GM18861 (cell line): Measurements from ENCODE around the gene ITPRIP.

Experiments
- ATAC-seq: cut with Tn5 transposase; IDR thresholded peaks from one replicate; pipeline ENCODE4 v1.9.1; 2021; ENCODE audit not compliant: unreplicated experiment

The ITPRIP gene

DNA sequence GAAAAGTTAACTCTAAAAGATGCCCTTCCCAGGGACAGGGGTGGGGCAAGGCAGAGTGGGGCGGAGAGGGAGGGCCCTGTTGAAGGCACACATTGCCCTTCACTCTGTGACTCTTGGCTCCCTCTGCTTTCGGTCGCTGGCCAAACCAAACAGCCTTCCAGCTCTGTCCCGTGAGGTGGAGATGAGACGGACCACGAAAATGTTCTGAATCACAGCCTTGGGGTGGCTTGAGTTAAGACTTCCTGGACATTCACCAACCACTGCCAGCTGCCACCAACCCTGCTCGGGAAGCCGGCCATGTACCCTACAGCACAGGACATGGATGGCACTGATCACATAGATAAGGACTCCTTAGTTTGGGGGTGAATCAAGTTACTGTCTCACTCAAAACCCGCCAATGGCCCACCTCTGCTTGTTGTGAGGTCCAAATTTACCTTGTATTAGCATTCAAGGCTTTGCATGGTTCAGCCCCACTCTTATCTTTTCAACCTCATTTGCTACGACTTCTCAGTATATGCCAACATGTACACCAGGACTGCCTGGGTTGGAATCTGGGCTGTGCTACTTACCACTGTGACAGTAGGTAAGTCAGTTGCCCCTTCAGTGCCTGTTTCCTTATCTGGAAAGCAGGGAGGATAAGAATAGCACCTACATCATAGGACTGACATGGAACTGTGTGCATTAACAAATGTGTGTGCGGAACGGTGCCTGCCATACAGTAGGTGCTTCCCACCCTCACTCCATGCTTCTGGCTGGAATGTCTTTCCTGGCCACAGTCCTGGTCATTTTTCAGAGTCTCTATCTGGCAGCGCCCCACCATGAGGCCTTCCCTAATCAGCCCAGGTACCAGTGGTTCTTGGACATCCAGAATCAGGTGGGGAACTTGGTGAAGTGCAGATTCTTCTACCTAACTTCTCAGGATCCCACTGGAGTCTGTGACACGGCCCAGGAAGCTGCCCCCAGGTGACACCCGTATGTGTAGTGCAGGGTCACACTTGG lies 28.0 kb downstream of the ITPRIP start:
- no peak for ATAC-seq

DNA sequence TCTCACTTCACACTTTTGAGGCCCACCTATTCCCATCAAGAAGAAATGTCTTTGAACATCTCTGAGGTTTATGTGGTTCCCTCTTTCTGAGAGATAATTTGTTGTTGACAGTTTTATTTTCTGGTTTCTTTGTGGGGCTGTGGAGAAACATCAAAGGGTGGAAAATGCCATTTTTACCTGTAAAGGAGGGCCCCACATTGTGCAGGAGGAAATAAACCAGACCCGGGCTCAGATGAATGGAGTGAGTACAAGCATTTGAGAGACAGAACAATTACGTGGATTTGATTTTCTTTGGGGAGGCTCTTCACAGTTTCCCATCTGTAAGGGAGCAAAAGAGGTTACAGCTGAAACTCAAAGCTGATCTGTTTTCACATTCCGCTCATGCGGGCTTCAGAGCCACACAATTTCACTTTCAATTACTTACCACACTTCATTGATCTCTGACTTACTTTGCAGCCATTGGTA lies 29.8 kb downstream of the ITPRIP start:
- peak; percentile 81 for ATAC-seq

DNA sequence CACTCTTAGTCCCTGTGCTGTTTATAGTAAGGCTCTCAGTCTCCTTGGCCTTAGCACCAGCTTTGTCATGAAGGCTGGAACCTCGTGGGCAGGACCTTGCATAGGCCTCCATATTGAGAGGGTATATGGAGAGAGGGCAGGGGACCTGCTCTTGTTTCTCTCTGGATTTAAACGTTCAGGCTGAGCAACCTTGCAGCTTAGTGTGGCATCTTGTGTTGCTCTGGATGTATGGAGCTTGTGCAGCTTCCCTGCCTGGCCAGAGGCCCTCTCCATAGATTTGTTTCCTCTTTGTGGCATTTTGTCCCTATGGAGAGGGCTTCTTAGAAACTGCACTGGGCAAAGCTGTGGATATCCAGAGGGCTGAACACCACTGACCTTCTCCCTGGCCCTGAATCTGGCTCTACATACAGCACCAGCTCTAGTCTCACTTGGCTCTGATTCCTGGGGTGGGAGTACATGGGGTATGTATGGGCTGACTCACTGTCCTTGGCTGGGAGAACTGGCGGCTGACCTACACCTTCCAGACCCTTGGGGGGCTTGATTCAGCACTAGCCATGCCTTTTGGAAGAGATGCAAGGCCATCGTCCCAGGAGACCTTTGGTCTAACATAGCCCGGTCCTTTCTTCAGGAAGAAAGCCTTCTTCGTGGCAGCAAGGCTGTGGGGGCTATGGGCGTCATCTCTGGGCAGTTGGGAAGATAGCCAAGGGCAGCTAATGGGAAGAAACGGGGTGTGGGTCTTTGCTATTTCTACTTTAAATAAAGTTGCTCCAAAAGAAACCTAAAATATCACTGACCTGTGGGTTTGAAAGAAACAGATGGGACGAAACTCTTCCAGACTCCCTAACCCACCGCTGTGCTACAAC lies 30.5 kb downstream of the ITPRIP start:
- ATAC-seq: no peak

DNA sequence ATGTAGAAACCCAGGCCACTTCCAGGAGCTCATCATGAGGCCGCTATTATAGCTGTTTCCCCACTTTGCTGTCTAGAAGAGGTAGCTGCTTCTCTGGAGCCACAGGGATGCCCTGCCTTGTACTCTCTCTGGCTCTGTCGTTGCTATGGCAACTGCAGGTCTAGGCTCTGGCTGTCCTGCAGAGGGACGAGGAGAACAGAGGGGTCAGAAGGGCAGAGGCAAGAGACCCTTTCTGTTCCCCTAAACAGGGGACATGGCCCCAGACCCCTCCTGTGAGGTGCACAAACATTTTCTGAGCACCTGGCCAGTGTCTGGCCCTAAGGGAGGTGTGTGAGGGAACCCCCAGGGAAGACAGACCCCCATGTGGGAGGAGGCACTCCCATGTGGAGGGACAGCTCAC lies 31.4 kb downstream of the ITPRIP start:
- no peak for ATAC-seq

DNA sequence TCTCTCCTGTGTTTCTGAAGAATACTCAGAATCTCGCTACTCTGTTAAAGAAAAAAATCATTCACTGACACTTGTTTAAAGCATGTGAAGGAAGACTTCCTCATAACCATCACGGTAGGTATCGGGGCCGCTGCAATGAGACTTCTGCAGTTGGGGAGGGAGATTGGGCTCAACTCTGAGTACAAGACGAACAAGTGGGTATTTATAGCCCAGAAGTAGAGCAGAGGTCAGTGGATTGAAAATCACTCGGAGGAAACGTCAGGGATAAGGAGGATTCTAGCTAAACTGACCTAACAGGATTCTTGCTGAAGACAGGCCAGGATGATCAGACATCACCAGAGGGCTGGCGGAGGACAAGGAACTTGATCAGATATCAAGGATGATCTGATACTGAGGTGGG lies 33.3 kb downstream of the ITPRIP start:
- no peak for ATAC-seq

DNA sequence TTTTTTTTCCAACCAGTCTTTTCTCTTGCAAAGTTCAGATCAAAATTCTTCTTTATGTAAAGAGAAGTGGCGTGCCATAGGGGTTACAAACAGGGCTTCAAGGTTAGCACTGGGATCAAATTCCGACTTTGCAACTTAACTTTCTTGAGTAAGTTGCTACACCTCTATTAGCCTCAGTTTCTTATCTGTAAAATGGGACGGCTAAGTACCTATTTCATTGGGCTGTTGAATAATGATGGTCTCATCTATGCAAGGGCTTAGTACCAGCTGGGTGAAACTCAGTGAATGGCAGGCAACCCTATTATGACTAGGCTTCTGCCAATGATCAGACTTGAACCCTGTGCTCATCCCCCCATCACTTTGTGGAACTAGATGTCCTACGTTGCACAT lies 33.9 kb downstream of the ITPRIP start:
- ATAC-seq: no peak

DNA sequence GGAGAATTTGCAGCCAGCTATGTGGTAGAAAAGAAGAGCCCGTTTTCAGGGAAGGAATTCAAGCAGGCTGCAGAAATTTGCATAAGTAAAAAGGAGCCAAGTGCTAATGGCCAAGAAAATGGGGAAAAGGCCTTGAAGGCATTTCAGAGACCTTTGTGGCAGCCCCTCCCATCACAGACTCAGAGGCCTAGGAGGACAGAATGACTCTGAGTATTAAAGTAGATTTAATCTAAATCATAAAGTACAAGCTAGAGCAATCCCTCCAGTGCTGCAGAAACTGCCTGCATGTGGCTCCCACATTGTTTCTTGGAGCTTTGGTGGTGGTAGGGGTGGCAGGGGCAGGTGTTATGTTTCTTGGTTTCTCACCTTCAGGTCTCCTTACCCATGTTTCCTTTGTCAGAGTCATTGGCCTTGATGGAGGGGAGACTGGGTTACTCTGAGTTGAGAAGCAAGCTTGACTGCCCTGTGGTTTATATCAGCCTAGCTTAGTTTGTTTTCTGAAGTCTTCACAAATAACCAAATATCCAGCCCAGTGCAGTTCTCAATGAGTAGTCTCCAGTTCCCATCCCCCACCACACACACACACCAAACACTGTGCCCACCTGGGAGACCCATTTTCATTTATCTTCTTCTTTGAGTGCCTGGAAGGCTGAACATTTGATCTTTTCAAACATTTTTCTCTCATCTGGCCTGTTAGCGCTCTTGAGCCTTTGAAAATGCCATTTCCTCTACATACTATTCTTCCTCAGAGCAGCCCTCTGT lies 34.5 kb downstream of the ITPRIP start:
- no peak for ATAC-seq

DNA sequence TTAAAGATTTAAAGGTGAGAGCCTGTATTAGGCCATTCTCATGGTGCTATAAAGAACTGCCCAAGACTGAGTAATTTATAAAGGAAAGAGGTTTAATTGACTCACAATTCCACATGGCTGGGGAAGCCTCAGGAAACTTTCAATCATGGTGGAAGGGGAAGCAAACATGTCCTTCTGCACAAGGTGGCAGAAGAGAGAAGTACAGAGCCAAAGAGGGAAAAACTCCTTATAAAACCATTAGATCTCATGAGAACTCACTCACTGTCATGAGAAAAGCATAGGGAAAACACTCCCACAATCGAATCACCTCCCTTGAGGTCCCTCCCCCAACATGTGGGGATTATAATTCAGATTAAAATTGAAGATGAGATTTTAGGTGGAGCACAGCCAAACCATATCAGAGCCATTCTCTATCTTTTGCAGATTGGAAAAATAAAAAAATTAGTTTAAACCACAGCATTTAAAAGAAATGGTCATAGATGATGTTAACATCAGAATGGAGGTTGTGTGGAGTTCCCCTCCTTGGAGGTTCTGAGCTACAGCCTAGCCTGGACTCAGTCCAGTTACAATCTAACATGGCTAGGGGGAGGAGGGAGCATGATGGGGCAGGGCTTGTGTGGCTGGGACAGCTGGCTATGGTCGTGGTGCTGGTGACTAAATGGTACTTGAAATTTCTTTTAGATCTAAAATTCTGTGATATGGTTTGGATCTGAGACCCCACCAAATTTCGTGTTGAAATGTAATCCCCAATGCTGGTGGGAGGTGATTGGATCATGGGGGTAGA lies 36.2 kb downstream of the ITPRIP start:
- no peak for ATAC-seq

DNA sequence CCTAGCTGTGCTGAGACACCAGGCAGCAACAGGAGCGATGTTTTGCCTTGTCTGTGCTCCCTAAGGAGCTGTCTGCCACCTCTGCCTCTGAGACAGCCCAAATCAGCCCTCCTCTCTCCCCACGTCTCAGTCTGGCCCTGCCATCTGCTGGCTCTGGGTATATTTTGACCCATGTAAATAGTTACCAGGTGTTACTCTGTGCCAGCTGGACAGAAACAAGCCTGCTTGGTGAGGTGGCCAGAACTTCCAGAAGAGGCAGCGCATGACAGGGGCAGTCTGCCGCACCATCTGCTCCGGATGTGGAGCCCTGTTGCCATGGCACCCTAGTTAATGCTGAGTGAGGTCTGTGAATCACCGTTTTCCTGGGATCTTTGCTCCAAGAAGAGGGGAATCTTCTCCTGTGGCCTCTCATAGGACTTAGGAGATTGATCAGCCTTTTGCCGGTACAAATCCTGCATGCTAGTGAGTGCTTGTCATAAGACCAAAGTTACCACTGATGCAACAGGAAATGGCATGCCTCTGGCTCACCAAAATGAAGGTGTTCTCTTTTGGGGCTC lies 37.5 kb downstream of the ITPRIP start:
- ATAC-seq: no peak

DNA sequence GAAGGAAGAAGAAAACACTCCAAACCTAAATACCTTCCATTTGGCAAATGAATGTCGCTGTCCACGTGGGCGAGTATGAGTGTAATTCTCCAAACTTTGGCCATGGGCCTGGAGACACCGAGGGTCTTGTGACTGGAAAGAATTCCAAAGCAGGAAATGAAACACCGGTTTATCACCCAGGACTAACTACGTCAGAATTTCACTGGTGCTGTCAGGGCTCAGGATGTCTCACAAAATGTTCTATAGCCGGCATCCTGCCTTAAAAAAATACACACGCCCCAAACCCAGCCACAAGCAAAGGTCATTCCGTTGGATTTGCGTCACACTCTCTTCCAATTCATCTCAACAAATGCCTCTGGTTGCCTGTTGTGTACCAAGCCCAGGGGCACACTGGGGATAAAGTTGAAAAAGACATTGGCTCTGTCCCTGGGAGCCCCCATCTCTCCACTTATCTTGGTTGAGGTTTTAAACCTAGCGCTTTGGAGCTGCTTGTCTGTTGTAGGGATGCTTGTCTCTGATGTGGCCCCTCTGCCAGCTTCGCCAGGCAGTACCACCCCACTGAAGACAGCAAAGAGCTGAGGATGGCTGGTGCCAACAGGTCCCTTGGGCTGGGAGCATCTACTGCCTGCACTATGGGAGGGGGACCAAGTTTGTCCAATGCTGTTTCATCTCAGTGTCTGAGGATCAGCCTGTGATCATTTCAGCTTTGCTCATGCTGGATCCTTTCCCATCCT lies 38.1 kb downstream of the ITPRIP start:
- no peak for ATAC-seq

DNA sequence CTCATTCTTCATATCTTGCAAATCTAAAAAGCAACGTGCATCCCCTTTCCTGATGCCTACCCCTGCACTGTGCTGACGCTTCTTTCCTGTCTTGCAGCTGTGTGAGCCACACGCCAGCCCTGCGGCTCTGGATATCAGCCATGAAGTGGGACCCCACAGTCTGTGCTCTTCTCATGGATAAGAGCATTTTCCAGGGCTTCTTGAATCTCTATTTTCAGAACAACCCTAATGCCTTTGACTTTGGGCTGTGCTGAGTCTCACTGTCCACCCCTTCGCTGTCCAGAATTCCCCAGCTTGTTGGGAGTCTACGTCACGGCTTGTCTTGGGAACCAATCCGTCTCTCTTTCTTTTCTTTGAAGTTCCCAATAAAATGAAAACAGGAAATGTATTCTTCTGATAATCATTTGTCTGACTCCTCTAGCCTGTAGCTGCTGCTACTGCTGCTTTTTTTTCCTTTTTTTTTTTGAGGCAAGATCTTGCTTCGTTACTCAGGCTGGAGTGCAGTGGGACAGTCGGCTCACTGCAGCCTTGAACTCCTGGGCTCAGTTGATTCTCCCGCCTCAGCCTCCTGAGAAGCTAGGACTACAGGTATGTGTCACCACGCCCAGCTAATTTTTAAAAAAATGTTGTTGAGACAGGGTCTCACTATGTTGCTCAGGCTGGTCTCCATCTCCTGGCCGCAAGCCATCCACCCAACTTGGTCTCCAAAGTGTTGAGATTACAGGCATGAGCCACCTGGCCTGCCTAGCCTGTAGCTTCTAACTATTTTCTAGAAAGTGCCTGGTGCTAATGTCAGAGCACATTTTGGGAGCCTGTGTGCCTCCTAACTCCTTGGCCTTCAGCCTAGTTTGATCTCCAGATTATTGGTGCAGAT lies 39.0 kb downstream of the ITPRIP start:
- ATAC-seq: no peak

DNA sequence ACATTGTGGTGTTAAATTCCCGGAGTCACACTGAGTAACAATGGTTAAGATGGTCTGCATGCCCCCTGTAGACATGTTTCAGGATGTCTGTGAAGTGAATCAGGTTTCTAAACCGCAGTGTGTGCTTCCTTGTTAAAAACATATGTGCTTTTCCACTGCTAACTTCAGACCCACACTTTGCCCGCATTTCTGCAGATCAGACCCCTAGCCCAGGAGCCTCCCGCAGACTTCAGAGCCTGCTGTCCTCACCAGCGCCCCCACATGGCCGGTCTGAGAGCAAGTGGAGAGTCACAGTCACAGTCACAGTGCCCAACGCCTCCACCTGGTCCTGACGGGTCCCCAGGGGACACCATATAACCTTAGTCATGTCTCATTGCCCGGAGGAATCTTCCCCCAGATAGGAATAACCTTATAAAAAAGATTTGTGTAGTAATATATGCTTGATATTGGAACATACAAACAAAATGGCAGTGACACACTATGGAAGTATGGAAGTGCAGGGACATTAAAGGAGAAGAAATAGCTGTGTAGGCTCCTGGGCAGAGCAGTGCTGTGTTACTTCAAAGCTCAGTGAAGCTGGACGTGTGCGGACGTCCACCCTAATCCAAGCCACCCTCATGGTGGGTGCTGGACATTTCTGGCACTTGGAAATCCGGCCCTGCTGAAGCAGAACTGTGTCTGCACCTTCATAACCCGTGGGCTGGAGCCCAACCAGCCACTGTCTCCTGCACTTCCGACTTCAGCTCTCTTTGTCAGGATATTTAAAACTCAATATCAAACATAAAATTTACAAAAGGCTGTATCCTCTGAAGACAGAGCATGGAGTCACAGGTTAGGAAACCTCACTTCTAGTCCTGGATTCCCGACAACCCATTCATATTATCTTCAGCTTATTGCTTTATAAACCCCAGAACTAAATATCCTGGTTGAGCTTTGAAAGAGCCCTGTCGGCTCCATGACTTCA lies 40.3 kb downstream of the ITPRIP start:
- no peak for ATAC-seq

DNA sequence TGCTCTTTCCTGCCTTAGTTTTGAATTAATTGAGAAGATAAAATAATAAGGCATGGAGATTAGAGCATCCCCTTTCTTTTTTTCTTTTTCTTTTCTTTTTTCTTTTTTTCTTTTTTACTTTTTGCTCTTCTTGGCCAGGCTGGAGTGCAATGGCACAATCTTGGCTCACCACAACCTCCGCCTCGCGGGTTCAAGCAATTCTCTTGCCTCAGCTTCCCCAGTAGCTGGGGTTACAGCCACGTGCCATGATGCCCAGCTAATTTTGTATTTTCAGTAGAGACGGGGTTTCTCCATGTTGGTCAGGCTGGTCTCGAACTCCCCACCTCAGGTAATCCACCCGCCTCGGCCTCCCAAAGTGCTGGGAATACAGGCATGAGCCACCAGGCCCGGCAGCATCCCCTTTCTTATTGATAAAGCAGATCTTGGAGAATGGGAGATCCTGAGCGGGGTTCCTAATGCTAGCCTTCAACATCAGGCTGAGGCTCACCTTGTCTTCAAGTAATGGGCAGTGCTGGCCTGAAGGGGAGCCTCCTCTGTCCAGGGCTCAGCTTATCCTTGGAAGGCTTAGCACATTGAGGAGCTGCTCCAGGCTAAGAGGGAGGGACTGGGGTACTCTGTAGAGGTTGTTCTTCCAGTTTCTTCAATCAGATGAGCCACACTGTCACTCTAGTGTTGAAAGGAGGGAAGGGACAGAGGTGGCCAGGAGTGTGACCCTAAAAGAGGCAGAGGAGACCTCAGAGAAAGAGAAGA lies 41.4 kb downstream of the ITPRIP start:
- ATAC-seq: no peak

DNA sequence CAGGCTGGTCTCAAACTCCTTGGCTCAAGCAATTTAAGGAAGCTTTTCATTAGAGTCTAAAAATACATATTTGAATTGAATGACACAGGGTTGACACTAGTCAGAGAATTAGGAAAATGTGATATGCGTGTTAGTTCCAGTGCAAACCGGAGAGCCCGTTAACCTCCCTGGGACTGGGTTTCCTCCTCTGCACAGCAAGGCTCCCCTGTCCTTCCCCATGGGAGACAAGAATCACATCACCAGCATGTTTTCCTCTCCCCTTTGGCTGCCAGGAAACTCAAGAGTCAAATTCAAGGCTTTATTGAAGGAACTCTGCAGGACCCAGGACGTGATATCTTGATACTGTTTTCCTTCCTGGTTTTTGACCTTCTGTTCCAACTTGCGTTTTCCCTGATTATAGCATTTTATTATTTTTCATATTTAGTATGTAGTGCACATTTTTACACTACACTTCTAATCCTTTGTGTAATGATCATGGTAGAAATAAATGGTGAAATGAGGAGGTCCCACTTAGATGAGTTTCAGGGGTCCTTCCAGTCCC lies 44.4 kb downstream of the ITPRIP start:
- no peak for ATAC-seq

DNA sequence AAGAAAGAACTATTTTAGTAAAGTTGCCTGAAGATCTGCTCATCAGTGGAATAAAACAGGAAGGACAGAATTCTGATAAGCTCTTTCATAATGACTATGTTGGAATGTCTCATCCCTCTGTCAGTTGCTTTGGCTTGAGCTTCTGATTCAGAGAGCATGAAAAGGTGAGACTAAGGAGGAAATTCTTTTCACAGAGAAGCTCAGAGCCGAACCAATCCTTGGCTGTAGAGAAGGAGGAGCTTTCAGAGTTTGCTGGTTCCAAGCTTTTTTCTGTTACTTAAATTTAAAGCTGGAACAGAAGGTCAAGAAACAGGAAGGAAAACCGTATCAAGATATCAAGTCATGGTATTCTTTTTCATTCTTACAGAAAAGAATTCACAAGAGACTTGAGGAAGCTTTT lies 45.3 kb downstream of the ITPRIP start:
- ATAC-seq: no peak

DNA sequence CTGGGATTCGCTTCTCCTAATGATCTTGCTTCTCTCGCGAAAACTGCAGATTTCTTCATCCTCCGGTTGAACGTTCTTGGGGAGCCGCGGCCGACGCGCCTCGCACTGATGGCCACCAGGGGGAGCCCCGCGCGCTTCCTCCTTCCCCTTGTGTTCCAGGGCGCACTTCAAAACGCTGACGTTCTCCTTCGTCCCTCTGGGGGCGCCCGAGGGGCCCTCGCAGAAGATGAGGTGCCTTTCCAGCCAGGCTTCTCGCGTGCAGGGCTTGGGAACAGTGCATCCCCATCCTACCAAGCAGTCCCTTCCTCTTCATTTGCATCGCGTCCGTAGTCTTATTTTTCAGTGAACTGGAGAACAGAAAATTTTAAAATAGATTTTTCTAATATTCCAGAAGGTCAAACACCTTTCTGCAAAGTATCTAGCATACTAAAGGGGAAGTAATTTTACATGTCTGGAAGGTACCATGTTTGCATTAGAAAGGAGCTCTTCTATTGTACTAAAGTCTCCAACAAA lies 46.8 kb downstream of the ITPRIP start:
- peak; percentile 98 for ATAC-seq
